ENCODE results near the gene SLC4A9.
"Not testable (repeated sequence)": the region's sequence is repeated elsewhere in the genome, so short reads cannot be mapped to it uniquely, and the experiment has no call there.

DNA sequence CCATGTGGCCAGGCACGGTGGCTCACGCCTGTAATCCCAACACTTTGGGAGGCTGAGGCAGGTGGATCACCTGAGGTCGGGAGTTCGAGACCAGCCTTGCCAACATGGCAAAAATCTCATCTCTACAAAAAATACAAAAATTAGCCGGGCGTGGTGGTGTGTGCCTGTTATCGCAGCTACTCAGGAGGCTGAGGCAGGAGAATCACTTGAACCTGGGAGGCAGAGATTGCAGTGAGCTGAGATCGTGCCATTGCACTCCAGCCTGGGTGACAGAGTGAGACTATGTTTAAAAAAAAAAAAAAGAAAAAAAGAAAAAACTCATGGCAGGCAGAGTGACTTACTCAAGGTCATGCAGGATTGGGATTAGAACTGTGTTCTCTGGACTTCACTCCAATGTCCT, 16.1 kb upstream of the SLC4A9 start:
- not testable (repeated sequence) for TF ChIP-seq POLR2A (IDR thresholded peaks at IDR 0.05); POLR2AphosphoS5 (IDR thresholded peaks at IDR 0.05); EP300 (IDR thresholded peaks at IDR 0.05; ENCODE audit: low read depth)
- TF ChIP-seq, protein P1, sequence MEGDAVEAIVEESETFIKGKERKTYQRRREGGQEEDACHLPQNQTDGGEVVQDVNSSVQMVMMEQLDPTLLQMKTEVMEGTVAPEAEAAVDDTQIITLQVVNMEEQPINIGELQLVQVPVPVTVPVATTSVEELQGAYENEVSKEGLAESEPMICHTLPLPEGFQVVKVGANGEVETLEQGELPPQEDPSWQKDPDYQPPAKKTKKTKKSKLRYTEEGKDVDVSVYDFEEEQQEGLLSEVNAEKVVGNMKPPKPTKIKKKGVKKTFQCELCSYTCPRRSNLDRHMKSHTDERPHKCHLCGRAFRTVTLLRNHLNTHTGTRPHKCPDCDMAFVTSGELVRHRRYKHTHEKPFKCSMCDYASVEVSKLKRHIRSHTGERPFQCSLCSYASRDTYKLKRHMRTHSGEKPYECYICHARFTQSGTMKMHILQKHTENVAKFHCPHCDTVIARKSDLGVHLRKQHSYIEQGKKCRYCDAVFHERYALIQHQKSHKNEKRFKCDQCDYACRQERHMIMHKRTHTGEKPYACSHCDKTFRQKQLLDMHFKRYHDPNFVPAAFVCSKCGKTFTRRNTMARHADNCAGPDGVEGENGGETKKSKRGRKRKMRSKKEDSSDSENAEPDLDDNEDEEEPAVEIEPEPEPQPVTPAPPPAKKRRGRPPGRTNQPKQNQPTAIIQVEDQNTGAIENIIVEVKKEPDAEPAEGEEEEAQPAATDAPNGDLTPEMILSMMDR (IDR thresholded peaks at IDR 0.05) = not testable (repeated sequence)

All from transverse colon (tissue), 4 donors.